ENCODE results near the gene BCL2L12.

Gene BCL2L12

GRCh38 chr19:49642492-49643035 is 23.2 kb upstream of the BCL2L12 start:
- DNase-seq, result peak; percentile 47

GRCh38 chr19:49643466-49643865 is 22.3 kb upstream of the BCL2L12 start:
- DNase-seq, result no peak

- no peak for DNase-seq
Observed at GRCh38 chr19:49645592-49645991, 20.1 kb upstream of the BCL2L12 start.

- DNase-seq, result no peak
Observed at GRCh38 chr19:49645995-49646394, 19.7 kb upstream of the BCL2L12 start.

GRCh38 chr19:49646586-49646985 is 19.1 kb upstream of the BCL2L12 start:
- no peak for DNase-seq

- no peak for DNase-seq
Observed at GRCh38 chr19:49651029-49651819, 14.5 kb upstream of the BCL2L12 start.

GRCh38 chr19:49651820-49652550 is 13.7 kb upstream of the BCL2L12 start:
- no peak for DNase-seq

GRCh38 chr19:49652551-49653465 is 12.9 kb upstream of the BCL2L12 start:
- no peak for DNase-seq

GRCh38 chr19:49653466-49653806 is 12.3 kb upstream of the BCL2L12 start:
- DNase-seq, result no peak

GRCh38 chr19:49654581-49654980 is 11.2 kb upstream of the BCL2L12 start:
- DNase-seq, result no peak

GRCh38 chr19:49655570-49656455 is 9.9 kb upstream of the BCL2L12 start:
- no peak for DNase-seq

- DNase-seq, result no peak
Observed at GRCh38 chr19:49656456-49657109, 9.2 kb upstream of the BCL2L12 start.

GRCh38 chr19:49657493-49658138 is 8.1 kb upstream of the BCL2L12 start:
- DNase-seq, result no peak

GRCh38 chr19:49658139-49658517 is 7.6 kb upstream of the BCL2L12 start:
- no peak for DNase-seq

- no peak for DNase-seq
Observed at GRCh38 chr19:49658566-49659442, 6.9 kb upstream of the BCL2L12 start.

- DNase-seq, result no peak
Observed at GRCh38 chr19:49660338-49660961, 5.3 kb upstream of the BCL2L12 start.

- no peak for DNase-seq
Observed at GRCh38 chr19:49662011-49662410, 3.7 kb upstream of the BCL2L12 start.

- no peak for DNase-seq
Observed at GRCh38 chr19:49663224-49663623, 2.5 kb upstream of the BCL2L12 start.
